Measurements from ENCODE around the gene WDR36. TPM values are rescaled to one million over a fixed set of nuclear protein-coding genes. Genes with fewer than 3 reads are reported as not detected.
"Not testable (repeated sequence)": the region's sequence is repeated elsewhere in the genome, so short reads cannot be mapped to it uniquely, and the experiment has no call there.

Gene WDR36
- total and polyA plus RNA-seq, 2 of the 4 experiments (the other 2 are of a cell fraction), result 11.9 to 87.8 TPM

- H3K18ac ChIP-seq (ENCODE audit: low read depth, low read length); H4K20me1 ChIP-seq (ENCODE audit: insufficient read depth, low read length); POLR2A ChIA-PET (ENCODE audit: unreplicated experiment); H2AFZ ChIP-seq (replicated peaks; ENCODE audit: low read length, poor library complexity); ATAC-seq (ENCODE audit: low read depth); H3K27me3 ChIP-seq (ENCODE audit: control insufficient read depth, insufficient read depth, low read length); intact Hi-C loops (cut with micrococcal nuclease); DNase-seq; H2BK120ac ChIP-seq (ENCODE audit: low read depth, low read length); H3K9me1 ChIP-seq (ENCODE audit: insufficient read depth, low read length); CTCF ChIA-PET; H2AK5ac ChIP-seq (ENCODE audit: low read depth, low read length); H3K56ac ChIP-seq (ENCODE audit: extremely low read depth, insufficient read depth, low read length); H3K36me3 ChIP-seq (ENCODE audit: control insufficient read depth, insufficient read depth, low read length); in situ Hi-C loops (cut with MboI; ENCODE audit: low sequenced_read_pairs); H3K9ac ChIP-seq (ENCODE audit: low read depth, low read length); H3K27ac ChIP-seq (ENCODE audit: insufficient read depth, low read length); H3K4me1 ChIP-seq (ENCODE audit: control insufficient read depth, insufficient read depth, low read length); H4K5ac ChIP-seq (ENCODE audit: low read depth, low read length); H3K79me1 ChIP-seq (ENCODE audit: low read depth in 1 of 2, low read length in 2 of 2); H3K4me2 ChIP-seq (ENCODE audit: low read depth, low read length); H4K91ac ChIP-seq (ENCODE audit: insufficient read depth, low read depth, low read length); H4K8ac ChIP-seq (ENCODE audit: low read depth in 2 of 2, low read length in 2 of 2); dilution Hi-C loops (cut with HindIII; ENCODE audit: low sequenced_read_pairs, unreplicated experiment); H2BK15ac ChIP-seq (ENCODE audit: low read depth, low read length); H2AK9ac ChIP-seq (replicated peaks; ENCODE audit: low read depth, low read length, poor library complexity); BruUV-seq (replicated peaks); H2BK20ac ChIP-seq (ENCODE audit: low read depth, low read length); H3K4me3 ChIP-seq (ENCODE audit: insufficient read depth, low read depth, low read length); H2BK5ac ChIP-seq (ENCODE audit: low read depth, low read length, poor library complexity, severe bottlenecking); H3K4ac ChIP-seq (ENCODE audit: low read depth, low read length); H3K9me3 ChIP-seq (ENCODE audit: control insufficient read depth, insufficient read depth, low read length); H3K23ac ChIP-seq (ENCODE audit: low read depth, low read length); H3K14ac ChIP-seq (replicated peaks; ENCODE audit: low read depth, low read length): not testable (repeated sequence)
- WGBS, 2 experiments (ENCODE audit: extremely low coverage in 2 of 2, insufficient read length in 1 of 2), result no CpG with 5 or more reads among the region's 1 CpG
Observed at GRCh38 chr5:111141471-111141870, 49.3 kb downstream of the WDR36 start.

All from IMR-90 (cell line).